Measurements from ENCODE around the gene EML1.

The EML1 gene

GRCh38 chr14:99831903-99832685 is 38.9 kb downstream of the EML1 start:
- Histone ChIP-seq H2AFZ (ENCODE audit: low read length, unreplicated experiment) (no peak overlapping the region), H3K4me1 (ENCODE audit: control insufficient read depth, insufficient read depth, low read length, unreplicated experiment) (no peaks in the 10 kb centered on the region), H3K27me3 (ENCODE audit: insufficient read depth, low read length) (no peaks in the 10 kb centered on the region), H3K27ac (ENCODE audit: low read depth, low read length) (no peak overlapping the region), H3K4me3 (ENCODE audit: low read depth, low read length) (no peak overlapping the region), H3K79me2 (ENCODE audit: control insufficient read depth, insufficient read depth, low read length, unreplicated experiment) (no peaks in the 10 kb centered on the region), H3K36me3 (ENCODE audit: insufficient read depth, low read length) (no peaks in the 10 kb centered on the region)

GRCh38 chr14:99837822-99838221 is 44.6 kb downstream of the EML1 start:
- H2AFZ ChIP-seq (ENCODE audit: low read length, unreplicated experiment), result no peak overlapping the region
- H3K27me3 ChIP-seq (ENCODE audit: insufficient read depth, low read length), result no peaks in the 10 kb centered on the region
- H3K36me3 ChIP-seq (ENCODE audit: insufficient read depth, low read length), result no peaks in the 10 kb centered on the region
- no peak overlapping the region for H3K27ac ChIP-seq (ENCODE audit: low read depth, low read length)
- H3K79me2 ChIP-seq (ENCODE audit: control insufficient read depth, insufficient read depth, low read length, unreplicated experiment), result no peaks in the 10 kb centered on the region
- H3K4me1 ChIP-seq (ENCODE audit: control insufficient read depth, insufficient read depth, low read length, unreplicated experiment), result no peaks in the 10 kb centered on the region
- no peak overlapping the region for H3K4me3 ChIP-seq (ENCODE audit: low read depth, low read length)

GRCh38 chr14:99838639-99839134 is 45.5 kb downstream of the EML1 start:
- no peak overlapping the region for H3K4me3 ChIP-seq (ENCODE audit: low read depth, low read length)
- H3K27ac ChIP-seq (ENCODE audit: low read depth, low read length), result no peak overlapping the region
- H2AFZ ChIP-seq (ENCODE audit: low read length, unreplicated experiment), result no peak overlapping the region
- H3K36me3 ChIP-seq (ENCODE audit: insufficient read depth, low read length), result no peaks in the 10 kb centered on the region
- H3K4me1 ChIP-seq (ENCODE audit: control insufficient read depth, insufficient read depth, low read length, unreplicated experiment), result no peaks in the 10 kb centered on the region
- H3K27me3 ChIP-seq (ENCODE audit: insufficient read depth, low read length), result no peaks in the 10 kb centered on the region
- H3K79me2 ChIP-seq (ENCODE audit: control insufficient read depth, insufficient read depth, low read length, unreplicated experiment), result no peaks in the 10 kb centered on the region

GRCh38 chr14:99839696-99840095 is 46.5 kb downstream of the EML1 start:
- no peak overlapping the region for H3K27ac ChIP-seq (ENCODE audit: low read depth, low read length)
- no peaks in the 10 kb centered on the region for H3K79me2 ChIP-seq (ENCODE audit: control insufficient read depth, insufficient read depth, low read length, unreplicated experiment)
- H2AFZ ChIP-seq (ENCODE audit: low read length, unreplicated experiment), result no peak overlapping the region
- no peaks in the 10 kb centered on the region for H3K4me1 ChIP-seq (ENCODE audit: control insufficient read depth, insufficient read depth, low read length, unreplicated experiment)
- H3K36me3 ChIP-seq (ENCODE audit: insufficient read depth, low read length), result no peaks in the 10 kb centered on the region
- H3K4me3 ChIP-seq (ENCODE audit: low read depth, low read length), result no peak overlapping the region
- no peaks in the 10 kb centered on the region for H3K27me3 ChIP-seq (ENCODE audit: insufficient read depth, low read length)

GRCh38 chr14:99840265-99840664 is 47.1 kb downstream of the EML1 start:
- Histone ChIP-seq H2AFZ (ENCODE audit: low read length, unreplicated experiment) (no peak overlapping the region), H3K27me3 (ENCODE audit: insufficient read depth, low read length) (no peaks in the 10 kb centered on the region), H3K4me3 (ENCODE audit: low read depth, low read length) (no peak overlapping the region), H3K36me3 (ENCODE audit: insufficient read depth, low read length) (no peaks in the 10 kb centered on the region), H3K4me1 (ENCODE audit: control insufficient read depth, insufficient read depth, low read length, unreplicated experiment) (no peaks in the 10 kb centered on the region), H3K79me2 (ENCODE audit: control insufficient read depth, insufficient read depth, low read length, unreplicated experiment) (no peaks in the 10 kb centered on the region), H3K27ac (ENCODE audit: low read depth, low read length) (no peak overlapping the region)

- Histone ChIP-seq H3K4me1 (ENCODE audit: control insufficient read depth, insufficient read depth, low read length, unreplicated experiment) (no peaks in the 10 kb centered on the region), H3K36me3 (ENCODE audit: insufficient read depth, low read length) (no peaks in the 10 kb centered on the region), H3K27ac (ENCODE audit: low read depth, low read length) (no peak overlapping the region)
Measured at GRCh38 chr14:99840774-99841305, 47.6 kb downstream of the EML1 start.

GRCh38 chr14:99841436-99842071 is 48.3 kb downstream of the EML1 start:
- Histone ChIP-seq H2AFZ (ENCODE audit: low read length, unreplicated experiment) (no peak overlapping the region), H3K36me3 (ENCODE audit: insufficient read depth, low read length) (no peaks in the 10 kb centered on the region), H3K27me3 (ENCODE audit: insufficient read depth, low read length) (no peaks in the 10 kb centered on the region), H3K4me3 (ENCODE audit: low read depth, low read length) (no peak overlapping the region), H3K4me1 (ENCODE audit: control insufficient read depth, insufficient read depth, low read length, unreplicated experiment) (no peaks in the 10 kb centered on the region), H3K79me2 (ENCODE audit: control insufficient read depth, insufficient read depth, low read length, unreplicated experiment) (no peaks in the 10 kb centered on the region), H3K27ac (ENCODE audit: low read depth, low read length) (no peak overlapping the region)

More at GRCh38 chr14:99840774-99841305, 47.6 kb downstream of the EML1 start:
- Histone ChIP-seq H2AFZ (ENCODE audit: low read length, unreplicated experiment) (no peak overlapping the region), H3K79me2 (ENCODE audit: control insufficient read depth, insufficient read depth, low read length, unreplicated experiment) (no peaks in the 10 kb centered on the region), H3K27me3 (ENCODE audit: insufficient read depth, low read length) (no peaks in the 10 kb centered on the region), H3K4me3 (ENCODE audit: low read depth, low read length) (no peak overlapping the region)

- Histone ChIP-seq H2AFZ (ENCODE audit: low read length, unreplicated experiment) (no peak overlapping the region), H3K4me3 (ENCODE audit: low read depth, low read length) (no peak overlapping the region), H3K36me3 (ENCODE audit: insufficient read depth, low read length) (no peaks in the 10 kb centered on the region), H3K27ac (ENCODE audit: low read depth, low read length) (no peak overlapping the region), H3K4me1 (ENCODE audit: control insufficient read depth, insufficient read depth, low read length, unreplicated experiment) (no peaks in the 10 kb centered on the region), H3K79me2 (ENCODE audit: control insufficient read depth, insufficient read depth, low read length, unreplicated experiment) (no peaks in the 10 kb centered on the region), H3K27me3 (ENCODE audit: insufficient read depth, low read length) (no peaks in the 10 kb centered on the region)
Measured at GRCh38 chr14:99842141-99842540, 48.9 kb downstream of the EML1 start.

- H3K4me1 ChIP-seq (ENCODE audit: control insufficient read depth, insufficient read depth, low read length, unreplicated experiment), result no peaks in the 10 kb centered on the region
- H3K27me3 ChIP-seq (ENCODE audit: insufficient read depth, low read length), result no peaks in the 10 kb centered on the region
- no peak overlapping the region for H3K27ac ChIP-seq (ENCODE audit: low read depth, low read length)
- H2AFZ ChIP-seq (ENCODE audit: low read length, unreplicated experiment), result no peak overlapping the region
- no peaks in the 10 kb centered on the region for H3K79me2 ChIP-seq (ENCODE audit: control insufficient read depth, insufficient read depth, low read length, unreplicated experiment)
- H3K36me3 ChIP-seq (ENCODE audit: insufficient read depth, low read length), result no peaks in the 10 kb centered on the region; the same call in 1 of the 2 replicates
- no peak overlapping the region for H3K4me3 ChIP-seq (ENCODE audit: low read depth, low read length)
Measured at GRCh38 chr14:99846808-99847207, 53.6 kb downstream of the EML1 start.

- Histone ChIP-seq H3K27ac (ENCODE audit: low read depth, low read length) (no peak overlapping the region), H2AFZ (ENCODE audit: low read length, unreplicated experiment) (no peak overlapping the region), H3K4me1 (ENCODE audit: control insufficient read depth, insufficient read depth, low read length, unreplicated experiment) (peaks cover 6% of the 10 kb centered on the region), H3K79me2 (ENCODE audit: control insufficient read depth, insufficient read depth, low read length, unreplicated experiment) (no peaks in the 10 kb centered on the region), H3K27me3 (ENCODE audit: insufficient read depth, low read length) (no peaks in the 10 kb centered on the region), H3K4me3 (ENCODE audit: low read depth, low read length) (no peak overlapping the region), H3K36me3 (ENCODE audit: insufficient read depth, low read length) (no peaks in the 10 kb centered on the region; the same call in 1 of the 2 replicates)
Measured at GRCh38 chr14:99850709-99851108, 57.5 kb downstream of the EML1 start.

Measured in ACC112 (cell line).